ENCODE results near the gene KRT1.
"Not testable (repeated sequence)": the region's sequence is repeated elsewhere in the genome, so short reads cannot be mapped to it uniquely, and the experiment has no call there.

Gene KRT1

GRCh38 chr12:52682381-52682660 is 2.1 kb upstream of the KRT1 start:
- no peak for DNase-seq (ENCODE audit: low spot score)

GRCh38 chr12:52681526-52682380 is 1.5 kb upstream of the KRT1 start:
- DNase-seq (ENCODE audit: low spot score): no peak

- DNase-seq (ENCODE audit: low spot score): no peak
These were observed 332 bp downstream of the KRT1 start for GRCh38 chr12:52679875-52680274.

- DNase-seq (ENCODE audit: low spot score): no peak
These were observed 2.5 kb downstream of the KRT1 start for GRCh38 chr12:52677671-52678070.

GRCh38 chr12:52677126-52677525 is 3.1 kb downstream of the KRT1 start:
- no peak for DNase-seq (ENCODE audit: low spot score)

GRCh38 chr12:52676163-52676562 is 4.0 kb downstream of the KRT1 start:
- no peak for DNase-seq (ENCODE audit: low spot score)

- DNase-seq (ENCODE audit: low spot score): no peak
These were observed 4.9 kb downstream of the KRT1 start for GRCh38 chr12:52675301-52675701.

- no peak for DNase-seq (ENCODE audit: low spot score)
These were observed 5.8 kb downstream of the KRT1 start for GRCh38 chr12:52674433-52674775.

GRCh38 chr12:52673713-52674432 is 6.3 kb downstream of the KRT1 start:
- DNase-seq (ENCODE audit: low spot score): no peak

GRCh38 chr12:52673217-52673616 is 7.0 kb downstream of the KRT1 start:
- no peak for DNase-seq (ENCODE audit: low spot score)

- no peak for DNase-seq (ENCODE audit: low spot score)
These were observed 7.8 kb downstream of the KRT1 start for GRCh38 chr12:52672321-52672933.

- no peak for DNase-seq (ENCODE audit: low spot score)
These were observed 9.2 kb downstream of the KRT1 start for GRCh38 chr12:52670961-52671360.

GRCh38 chr12:52670506-52670905 is 9.7 kb downstream of the KRT1 start:
- no peak for DNase-seq (ENCODE audit: low spot score)

GRCh38 chr12:52669941-52670340 is 10.3 kb downstream of the KRT1 start:
- not testable (repeated sequence) for DNase-seq (ENCODE audit: low spot score)

GRCh38 chr12:52669426-52669825 is 10.8 kb downstream of the KRT1 start:
- DNase-seq (ENCODE audit: low spot score): no peak

GRCh38 chr12:52667931-52668330 is 12.3 kb downstream of the KRT1 start:
- DNase-seq (ENCODE audit: low spot score): no peak

GRCh38 chr12:52667509-52667908 is 12.7 kb downstream of the KRT1 start:
- DNase-seq (ENCODE audit: low spot score): no peak

GRCh38 chr12:52666471-52666870 is 13.7 kb downstream of the KRT1 start:
- no peak for DNase-seq (ENCODE audit: low spot score)

- DNase-seq (ENCODE audit: low spot score): no peak
These were observed 16.8 kb downstream of the KRT1 start for GRCh38 chr12:52663420-52663819.

GRCh38 chr12:52662918-52663229 is 17.3 kb downstream of the KRT1 start:
- DNase-seq (ENCODE audit: low spot score): no peak

- DNase-seq (ENCODE audit: low spot score): no peak
These were observed 17.9 kb downstream of the KRT1 start for GRCh38 chr12:52662093-52662917.

GRCh38 chr12:52661668-52662067 is 18.5 kb downstream of the KRT1 start:
- DNase-seq (ENCODE audit: low spot score): no peak

Data from Ammon's horn (tissue), 1 donor.